PFSK-1 (cell line): Measurements from ENCODE around the gene LINGO1.

Source experiments
- FOXP2 ChIP-seq: optimal IDR thresholded peaks from 2 replicates; pipeline ENCODE3; 2011; ENCODE audit warnings: borderline replicate concordance, control low read depth, inconsistent platforms; ENCODE audit not compliant: insufficient read depth; ENCODE audit errors: extremely low read length, extremely low read depth
- POLR2AphosphoS5 ChIP-seq: IDR thresholded peaks from 2 replicates; pipeline ENCODE4 v1.6.1; 2012; ENCODE audit warnings: low read depth, mild to moderate bottlenecking, control low read depth, low read length, moderate library complexity
- REST ChIP-seq, 2 experiments: IDR thresholded peaks; 2 replicates each; pipeline versions ENCODE4 v1.6.1 to v1.8.0; 2011 to 2012; ENCODE audit warnings: low read depth in 2 of 2, low read length in 2 of 2, control low read depth in 1 of 2, inconsistent platforms in 1 of 2, mild to moderate bottlenecking in 1 of 2, moderate library complexity in 1 of 2; ENCODE audit not compliant: insufficient read depth in 1 of 2
- SIN3A ChIP-seq: IDR thresholded peaks from 2 replicates; pipeline ENCODE4 v1.6.1; 2012; ENCODE audit warnings: mild to moderate bottlenecking, low read length, moderate library complexity, borderline replicate concordance; ENCODE audit not compliant: insufficient read depth
- TAF1 ChIP-seq: IDR thresholded peaks from 2 replicates; pipeline ENCODE4 v1.6.1; 2012; ENCODE audit warnings: low read length, control low read depth, borderline replicate concordance; ENCODE audit not compliant: insufficient read depth

The LINGO1 gene

GRCh38 chr15:77656294-77656693, 23.6 kb upstream of the LINGO1 start:
- TF ChIP-seq SIN3A (no peak), REST (IDR thresholded peaks at IDR 0.05; ENCODE audit: insufficient read depth in 1 of 2, low read depth in 2 of 2, low read length in 2 of 2) (no peak), FOXP2 (no peak), TAF1 (no peak), POLR2AphosphoS5 (no peak)

GRCh38 chr15:77654975-77655374, 22.3 kb upstream of the LINGO1 start:
- no peak for TF ChIP-seq TAF1
- TF ChIP-seq POLR2AphosphoS5 = no peak
- no peak for TF ChIP-seq SIN3A
- no peak for TF ChIP-seq FOXP2
- no peak for TF ChIP-seq REST (IDR thresholded peaks at IDR 0.05; ENCODE audit: insufficient read depth in 1 of 2, low read depth in 2 of 2, low read length in 2 of 2)

- TF ChIP-seq SIN3A = no peak
- TF ChIP-seq POLR2AphosphoS5 = no peak
- no peak for TF ChIP-seq REST (IDR thresholded peaks at IDR 0.05; ENCODE audit: insufficient read depth in 1 of 2, low read depth in 2 of 2, low read length in 2 of 2)
These were observed 21.2 kb upstream of the LINGO1 start for GRCh38 chr15:77653832-77654480.

- TF ChIP-seq REST (IDR thresholded peaks at IDR 0.05; ENCODE audit: insufficient read depth in 1 of 2, low read depth in 2 of 2, low read length in 2 of 2) = no peak
- no peak for TF ChIP-seq FOXP2
- TF ChIP-seq POLR2AphosphoS5 = no peak
- TF ChIP-seq SIN3A = no peak
- no peak for TF ChIP-seq TAF1
These were observed 17.6 kb upstream of the LINGO1 start for GRCh38 chr15:77650265-77650664.

- TF ChIP-seq SIN3A = no peak
- no peak for TF ChIP-seq POLR2AphosphoS5
- TF ChIP-seq REST (IDR thresholded peaks at IDR 0.05; ENCODE audit: insufficient read depth in 1 of 2, low read depth in 2 of 2, low read length in 2 of 2) = no peak
- no peak for TF ChIP-seq TAF1
- TF ChIP-seq FOXP2 = no peak
These were observed 16.9 kb upstream of the LINGO1 start for GRCh38 chr15:77649610-77650009.
